ENCODE measurements around the gene B9D1.

GRCh38 chr17:19361326-19361725 lies 1.2 kb downstream of the B9D1 start:
- TF ChIP-seq CTCF (IDR thresholded peaks at IDR 0.05; ENCODE audit: low read length) (no peak), EZH2 (optimal IDR thresholded peaks at IDR 0.05; ENCODE audit: low read depth, low read length) (no peak)

All from MM.1S (cell line).